Neural progenitor cell (in vitro differentiated cells): ENCODE measurements around the gene C5AR1. TPM values are rescaled to one million over a fixed set of nuclear protein-coding genes. Genes with fewer than 3 reads are reported as not detected.
"Not testable (repeated sequence)": the region's sequence is repeated elsewhere in the genome, so short reads cannot be mapped to it uniquely, and the experiment has no call there.

Experiments
- DNase-seq: peaks from one replicate; pipeline ENCODE4 v3.0.0-alpha.2; 2016; ENCODE audit warnings: low spot score
- H2AFZ ChIP-seq: fragments of 200-600 bp; sonication (generic); replicated peaks from 2 replicates; pipeline ENCODE4 v1.6.1; 2016; ENCODE audit warnings: antibody characterized with exemption
- H3F3A ChIP-seq: fragments of 200-600 bp; sonication (generic); 2 replicates; pipeline ENCODE4 v1.6.1; 2016; ENCODE audit warnings: antibody characterized with exemption, low read depth
- H3K27ac ChIP-seq: fragments of 200-600 bp; sonication (generic); 2 replicates; pipeline ENCODE4 v1.5.1; 2016; ENCODE audit warnings: mild to moderate bottlenecking
- H3K27me3 ChIP-seq: fragments of 200-600 bp; sonication (generic); 2 replicates; pipeline ENCODE4 v1.6.1; 2016; ENCODE audit warnings: mild to moderate bottlenecking, moderate library complexity
- H3K36me3 ChIP-seq: fragments of 200-600 bp; sonication (generic); 2 replicates; pipeline ENCODE4 v1.5.1; 2016
- H3K4me1 ChIP-seq: fragments of 200-600 bp; sonication (generic); 2 replicates; pipeline ENCODE4 v1.6.1; 2016; ENCODE audit warnings: mixed run types
- H3K4me2 ChIP-seq: fragments of 200-600 bp; sonication (generic); 2 replicates; pipeline ENCODE4 v1.6.1; 2016
- H3K4me3 ChIP-seq: fragments of 200-600 bp; sonication (generic); 2 replicates; pipeline ENCODE4 v1.5.1; 2016
- H3K79me2 ChIP-seq: fragments of 200-600 bp; sonication (generic); 2 replicates; pipeline ENCODE4 v1.6.1; 2016; ENCODE audit warnings: low read depth
- H3K9ac ChIP-seq: fragments of 200-600 bp; sonication (generic); 2 replicates; pipeline ENCODE4 v1.6.1; 2016
- H3K9me3 ChIP-seq: fragments of 200-600 bp; sonication (generic); 2 replicates; pipeline ENCODE4 v1.5.1; 2016; ENCODE audit warnings: low read depth
- H4K20me1 ChIP-seq: fragments of 200-600 bp; sonication (generic); 2 replicates; pipeline ENCODE4 v1.6.1; 2016; ENCODE audit warnings: low read depth
- H3K27ac Mint-ChIP-seq: 3 replicates; pipeline ENCODE4 v1.8.0; 2021; ENCODE audit warnings: mixed read lengths
- H3K27me3 Mint-ChIP-seq: 2 replicates; pipeline ENCODE4 v1.8.0; 2022; ENCODE audit warnings: low read depth, mild to moderate bottlenecking, inconsistent platforms, moderate library complexity, mixed read lengths; ENCODE audit not compliant: insufficient read depth
- H3K36me3 Mint-ChIP-seq: 3 replicates; pipeline ENCODE4 v1.8.0; 2021; ENCODE audit warnings: mixed read lengths
- H3K4me1 Mint-ChIP-seq: 3 replicates; pipeline ENCODE4 v1.8.0; 2021; ENCODE audit warnings: mixed read lengths
- H3K4me3 Mint-ChIP-seq: 3 replicates; pipeline ENCODE4 v1.8.0; 2021; ENCODE audit warnings: mild to moderate bottlenecking, moderate library complexity, mixed read lengths
- H3K9me3 Mint-ChIP-seq: 3 replicates; pipeline ENCODE4 v1.8.0; 2020; ENCODE audit warnings: mixed read lengths
- CTCF ChIP-seq: fragments of 200-600 bp; sonication (generic); IDR thresholded peaks from 2 replicates; pipeline ENCODE4 v1.5.1; 2017; ENCODE audit warnings: antibody characterized with exemption, mild to moderate bottlenecking
- EZH2 ChIP-seq: fragments of 200-600 bp; sonication (generic); IDR thresholded peaks from 2 replicates; pipeline ENCODE4 v1.6.1; 2017; ENCODE audit warnings: antibody characterized with exemption, mild to moderate bottlenecking, moderate library complexity
- EZH2phosphoT487 ChIP-seq: fragments of 200-600 bp; sonication (generic); IDR thresholded peaks from 2 replicates; pipeline ENCODE4 v1.6.1; 2017; ENCODE audit warnings: antibody characterized with exemption
- total RNA-seq: library from RNA; depleted of rRNA; stranded (reverse); fragments of >200 nt; gene quantifications from 2 replicates; pipeline ENCODE4 v1.2.3, GENCODE V29; 2015; ENCODE audit warnings: low replicate concordance

Gene C5AR1
- total RNA-seq, 1 donor from 2014 or later: 0.06 TPM

- no peaks in the 10 kb centered on the region for H3K4me1 Mint-ChIP-seq
- H3K9me3 Mint-ChIP-seq: no peaks in the 10 kb centered on the region
- H3K27ac Mint-ChIP-seq: peak overlapping the region; percentile 25
- H3K4me3 Mint-ChIP-seq: no peak overlapping the region
- Histone ChIP-seq H4K20me1 (no peaks in the 10 kb centered on the region), H3K27me3 (no peaks in the 10 kb centered on the region), H3K4me3 (no peak overlapping the region), H3K4me2 (no peak overlapping the region), H3K9ac (no peak overlapping the region), H3K79me2 (no peaks in the 10 kb centered on the region), H3F3A (no peaks in the 10 kb centered on the region), H3K27ac (no peak overlapping the region), H3K4me1 (no peaks in the 10 kb centered on the region), H2AFZ (no peak overlapping the region), H3K36me3 (no peaks in the 10 kb centered on the region), H3K9me3 (no peaks in the 10 kb centered on the region)
- peaks cover 11% of the 10 kb centered on the region for H3K27me3 Mint-ChIP-seq
- H3K36me3 Mint-ChIP-seq: no peaks in the 10 kb centered on the region
- no peak for DNase-seq
- TF ChIP-seq EZH2phosphoT487 (no peak), CTCF (no peak), EZH2 (no peak)
Observed at GRCh38 chr19:47331490-47331889, 21.8 kb downstream of the C5AR1 start.

GRCh38 chr19:47331931-47332547 is 22.4 kb downstream of the C5AR1 start, which contains the start of gene C5AR2:
C5AR2 (plus strand) TSS chr19:47332175; CDS start chr19:47340800, 8,625 bp downstream.
- Mint-ChIP-seq H3K4me1 (no peaks in the 10 kb centered on the region), H3K27me3 (peaks cover 11% of the 10 kb centered on the region), H3K9me3 (no peaks in the 10 kb centered on the region), H3K27ac (peak within 1 kb of the TSS; percentile 25), H3K4me3 (no peak within 1 kb of the TSS), H3K36me3 (no peaks in the 10 kb centered on the region)
- no peaks in the 10 kb centered on the region for H3K79me2 ChIP-seq
- no peak within 1 kb of the TSS for H2AFZ ChIP-seq
- DNase-seq: no peak
- no peaks in the 10 kb centered on the region for H4K20me1 ChIP-seq
- H3K4me3 ChIP-seq: no peak within 1 kb of the TSS
- no peaks in the 10 kb centered on the region for H3F3A ChIP-seq
- H3K36me3 ChIP-seq: no peaks in the 10 kb centered on the region
- H3K9me3 ChIP-seq: no peaks in the 10 kb centered on the region
- H3K27ac ChIP-seq: no peak within 1 kb of the TSS
- TF ChIP-seq CTCF (no peak), EZH2phosphoT487 (no peak), EZH2 (no peak)
- no peaks in the 10 kb centered on the region for H3K27me3 ChIP-seq
- H3K4me1 ChIP-seq: no peaks in the 10 kb centered on the region
- H3K9ac ChIP-seq: no peak within 1 kb of the TSS
- H3K4me2 ChIP-seq: no peak within 1 kb of the TSS

- H3K9ac ChIP-seq, H3K27ac ChIP-seq, H3K36me3 Mint-ChIP-seq, H4K20me1 ChIP-seq, H3K9me3 Mint-ChIP-seq, DNase-seq, H3K36me3 ChIP-seq, H3K4me1 ChIP-seq, H3F3A ChIP-seq, H3K4me3 Mint-ChIP-seq, H3K4me2 ChIP-seq, H3K27ac Mint-ChIP-seq, H3K79me2 ChIP-seq, H3K4me3 ChIP-seq, H3K27me3 ChIP-seq, H3K9me3 ChIP-seq, H3K4me1 Mint-ChIP-seq, H2AFZ ChIP-seq: not testable (repeated sequence)
- peaks cover 12% of the 10 kb centered on the region for H3K27me3 Mint-ChIP-seq
Observed at GRCh38 chr19:47336765-47337718, 27.4 kb downstream of the C5AR1 start.
